HG02870 (cell line): ENCODE data around the gene TAF11L9.
"Not testable (repeated sequence)": the region's sequence is repeated elsewhere in the genome, so short reads cannot be mapped to it uniquely, and the experiment has no call there.

Experiments used
- ATAC-seq: cut with Tn5 transposase; IDR thresholded peaks from one replicate; pipeline ENCODE4 v1.9.1; 2021; ENCODE audit warnings: mild to moderate bottlenecking, moderate library complexity; ENCODE audit not compliant: unreplicated experiment

Gene TAF11L9

DNA sequence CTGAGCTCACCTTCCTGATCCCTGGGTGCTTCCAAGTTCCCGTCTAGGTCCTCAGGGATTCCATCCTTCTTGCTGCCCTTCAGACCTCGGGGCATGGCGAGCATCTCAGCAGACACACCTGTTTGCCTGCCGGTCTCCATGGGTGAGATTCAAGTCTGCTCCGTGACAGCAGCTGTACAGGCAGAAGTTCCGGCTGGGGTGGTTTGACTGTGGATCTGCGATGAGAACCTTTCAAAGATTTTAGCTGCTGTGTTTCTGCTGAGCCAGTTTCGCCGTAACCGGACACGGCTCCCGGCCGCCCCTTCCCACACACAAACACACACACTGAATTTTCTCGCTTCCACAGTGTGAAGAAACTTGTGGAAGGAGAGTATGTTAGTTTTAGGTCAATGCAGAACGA lies at the start of gene TAF11L9:
TAF11L9 (minus strand) TSS at position 140 of the 400 bp plus-strand sequence.
- not testable (repeated sequence) for ATAC-seq

DNA sequence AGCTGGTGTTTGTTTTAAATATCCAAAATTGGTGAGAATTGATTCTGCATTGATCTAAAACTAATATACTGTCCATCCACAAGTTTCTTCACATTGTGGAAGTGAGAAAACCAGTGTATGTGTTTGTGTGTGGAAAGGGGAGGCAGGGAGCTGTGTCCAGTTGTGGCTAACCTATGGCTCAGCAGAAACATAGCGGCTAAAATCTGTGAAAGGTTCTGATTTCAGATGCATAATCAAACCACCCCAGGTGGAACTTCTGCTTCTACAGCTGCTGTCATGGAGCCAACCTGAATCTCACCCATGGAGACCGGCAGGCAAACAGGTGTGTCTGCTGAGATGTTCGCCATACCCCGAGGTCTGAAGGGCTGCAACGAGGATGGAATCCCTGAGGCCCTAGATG lies 40.0 kb upstream of the TAF11L9 start, which contains the start of gene TAF11L14:
TAF11L14 (plus strand) TSS at position 301 of the 400 bp plus-strand sequence.
- no peak for ATAC-seq

DNA sequence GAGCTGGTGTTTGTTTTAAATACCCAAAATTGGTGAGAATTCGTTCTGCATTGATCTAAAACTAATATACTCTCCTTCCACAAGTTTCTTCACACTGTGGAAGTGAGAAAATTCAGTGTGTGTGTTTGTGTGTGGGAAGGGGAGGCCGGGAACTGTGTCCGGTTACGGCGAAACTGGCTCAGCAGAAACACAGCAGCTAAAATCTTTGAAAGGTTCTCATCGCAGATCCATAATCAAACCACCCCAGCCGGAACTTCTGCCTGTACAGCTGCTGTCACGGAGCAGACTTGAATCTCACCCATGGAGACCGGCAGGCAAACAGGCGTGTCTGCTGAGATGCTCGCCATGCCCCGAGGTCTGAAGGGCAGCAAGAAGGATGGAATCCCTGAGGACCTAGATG lies 37.6 kb upstream of the TAF11L9 start, which contains the start of gene TAF11L13:
TAF11L13 (plus strand) TSS at position 301 of the 400 bp plus-strand sequence.
- not testable (repeated sequence) for ATAC-seq

DNA sequence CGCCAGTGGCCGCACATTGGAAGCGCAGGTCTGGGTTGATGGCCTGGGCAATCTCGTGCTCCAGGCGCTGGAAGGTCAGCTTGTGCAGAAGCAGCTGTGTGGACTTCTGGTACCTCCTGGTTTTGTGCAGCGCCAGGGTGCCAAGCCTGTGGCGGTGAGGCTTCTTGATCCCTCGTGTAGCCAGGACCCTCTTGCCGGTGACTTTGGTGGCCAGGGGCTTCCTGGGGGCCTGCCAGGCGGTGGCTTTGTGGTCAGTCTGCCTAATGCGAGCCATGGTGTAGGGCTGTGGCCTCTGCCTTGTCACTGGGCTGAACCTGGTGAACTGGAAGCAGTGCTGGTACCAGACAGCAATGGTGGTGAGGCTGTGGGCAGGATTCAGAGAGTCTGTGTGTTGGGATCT lies 31.5 kb upstream of the TAF11L9 start:
- no peak for ATAC-seq

GRCh38 chr5:17620627-17621026 lies 26.4 kb upstream of the TAF11L9 start:
- ATAC-seq, result no peak

- ATAC-seq, result no peak
Observed at GRCh38 chr5:17619354-17619753, 25.2 kb upstream of the TAF11L9 start.

- no peak for ATAC-seq
Observed at GRCh38 chr5:17614872-17615605, 20.8 kb upstream of the TAF11L9 start.

DNA sequence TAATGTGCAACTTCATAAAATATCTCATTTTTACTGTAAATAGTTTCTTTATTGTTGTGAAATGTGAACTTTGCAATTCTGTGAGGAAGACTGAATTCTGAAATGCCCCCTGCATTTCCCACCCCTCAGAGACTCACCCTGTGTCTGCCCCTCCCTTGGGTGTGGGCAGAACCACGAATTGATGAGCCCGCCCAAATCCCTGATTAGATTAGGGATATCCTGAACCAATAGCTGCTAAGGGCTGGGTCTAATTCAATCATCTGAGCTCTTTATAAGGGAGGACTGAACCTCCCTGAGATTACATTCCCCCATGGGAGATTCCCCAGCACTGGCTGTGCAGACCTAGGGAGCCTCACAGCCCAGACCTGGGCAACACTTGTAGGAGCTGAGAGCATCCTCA lies 15.9 kb upstream of the TAF11L9 start, which contains the start of gene TAF11L12:
TAF11L12 (plus strand) TSS at position 301 of the 400 bp plus-strand sequence.
- ATAC-seq, result not testable (repeated sequence)

DNA sequence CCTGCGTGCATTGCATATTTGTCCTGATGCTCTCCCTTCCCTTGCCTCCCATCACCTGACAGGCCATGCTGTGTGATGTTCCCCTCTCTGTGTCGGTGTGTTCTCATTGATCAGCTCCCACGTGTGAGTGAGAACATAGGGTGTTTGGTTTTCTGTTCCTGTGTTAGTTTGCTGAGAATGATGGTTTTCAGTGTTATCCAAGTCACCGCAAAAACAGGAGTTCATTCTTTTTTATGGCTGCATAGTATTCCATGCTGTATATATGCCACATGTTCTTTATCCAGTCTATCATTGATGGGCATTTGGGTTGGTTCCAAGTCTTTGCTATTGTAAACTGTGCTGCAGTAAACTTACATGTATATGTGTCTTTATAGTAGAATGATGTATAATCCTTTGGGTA lies 13.3 kb upstream of the TAF11L9 start:
- ATAC-seq, result not testable (repeated sequence)

GRCh38 chr5:17604951-17605350 lies 10.8 kb upstream of the TAF11L9 start:
- no peak for ATAC-seq

DNA sequence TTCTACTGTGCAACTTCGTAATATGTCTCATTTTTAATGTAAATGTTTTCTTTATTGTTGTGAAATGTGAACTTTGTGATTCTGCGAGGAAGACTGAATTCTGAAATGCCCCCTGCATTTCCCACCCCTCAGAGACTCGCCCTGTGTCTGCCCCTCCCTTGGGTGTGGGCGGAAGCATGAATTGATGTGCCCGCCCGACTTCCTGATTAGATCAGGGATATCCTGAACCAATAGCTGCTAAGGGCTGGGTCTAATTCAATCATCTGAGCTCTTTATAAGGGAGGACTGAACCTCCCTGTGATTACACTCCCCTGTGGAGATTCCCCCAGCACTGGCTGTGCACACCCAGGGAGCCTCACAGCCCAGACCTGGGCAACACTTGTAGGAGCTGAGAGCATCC lies 9.7 kb upstream of the TAF11L9 start, which contains the start of gene TAF11L11:
TAF11L11 (plus strand) TSS at position 304 of the 400 bp plus-strand sequence.
- ATAC-seq, result not testable (repeated sequence)

DNA sequence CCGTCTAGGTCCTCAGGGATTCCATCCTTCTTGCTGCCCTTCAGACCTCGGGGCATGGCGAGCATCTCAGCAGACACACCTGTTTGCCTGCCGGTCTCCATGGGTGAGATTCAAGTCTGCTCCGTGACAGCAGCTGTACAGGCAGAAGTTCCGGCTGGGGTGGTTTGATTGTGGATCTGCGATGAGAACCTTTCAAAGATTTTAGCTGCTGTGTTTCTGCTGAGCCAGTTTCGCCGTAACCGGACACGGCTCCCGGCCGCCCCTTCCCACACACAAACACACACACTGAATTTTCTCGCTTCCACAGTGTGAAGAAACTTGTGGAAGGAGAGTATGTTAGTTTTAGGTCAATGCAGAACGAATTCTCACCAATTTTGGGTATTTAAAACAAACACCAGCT lies 3.5 kb upstream of the TAF11L9 start, which contains the start of gene TAF11L10:
TAF11L10 (minus strand) TSS at position 101 of the 400 bp plus-strand sequence.
- ATAC-seq, result not testable (repeated sequence)

DNA sequence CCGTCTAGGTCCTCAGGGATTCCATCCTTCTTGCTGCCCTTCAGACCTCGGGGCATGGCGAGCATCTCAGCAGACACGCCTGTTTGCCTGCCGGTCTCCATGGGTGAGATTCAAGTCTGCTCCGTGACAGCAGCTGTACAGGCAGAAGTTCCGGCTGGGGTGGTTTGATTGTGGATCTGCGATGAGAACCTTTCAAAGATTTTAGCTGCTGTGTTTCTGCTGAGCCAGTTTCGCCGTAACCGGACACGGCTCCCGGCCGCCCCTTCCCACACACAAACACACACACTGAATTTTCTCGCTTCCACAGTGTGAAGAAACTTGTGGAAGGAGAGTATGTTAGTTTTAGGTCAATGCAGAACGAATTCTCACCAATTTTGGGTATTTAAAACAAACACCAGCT lies 3.3 kb downstream of the TAF11L9 start, which contains the start of gene TAF11L8:
TAF11L8 (minus strand) TSS at position 101 of the 400 bp plus-strand sequence.
- ATAC-seq, result not testable (repeated sequence)

DNA sequence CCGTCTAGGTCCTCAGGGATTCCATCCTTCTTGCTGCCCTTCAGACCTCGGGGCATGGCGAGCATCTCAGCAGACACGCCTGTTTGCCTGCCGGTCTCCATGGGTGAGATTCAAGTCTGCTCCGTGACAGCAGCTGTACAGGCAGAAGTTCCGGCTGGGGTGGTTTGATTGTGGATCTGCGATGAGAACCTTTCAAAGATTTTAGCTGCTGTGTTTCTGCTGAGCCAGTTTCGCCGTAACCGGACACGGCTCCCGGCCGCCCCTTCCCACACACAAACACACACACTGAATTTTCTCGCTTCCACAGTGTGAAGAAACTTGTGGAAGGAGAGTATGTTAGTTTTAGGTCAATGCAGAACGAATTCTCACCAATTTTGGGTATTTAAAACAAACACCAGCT lies 8.5 kb downstream of the TAF11L9 start, which contains the start of gene TAF11L7:
TAF11L7 (minus strand) TSS at position 101 of the 400 bp plus-strand sequence.
- ATAC-seq, result not testable (repeated sequence)
